ENCODE results near the gene DENND5A.

Gene DENND5A

DNA sequence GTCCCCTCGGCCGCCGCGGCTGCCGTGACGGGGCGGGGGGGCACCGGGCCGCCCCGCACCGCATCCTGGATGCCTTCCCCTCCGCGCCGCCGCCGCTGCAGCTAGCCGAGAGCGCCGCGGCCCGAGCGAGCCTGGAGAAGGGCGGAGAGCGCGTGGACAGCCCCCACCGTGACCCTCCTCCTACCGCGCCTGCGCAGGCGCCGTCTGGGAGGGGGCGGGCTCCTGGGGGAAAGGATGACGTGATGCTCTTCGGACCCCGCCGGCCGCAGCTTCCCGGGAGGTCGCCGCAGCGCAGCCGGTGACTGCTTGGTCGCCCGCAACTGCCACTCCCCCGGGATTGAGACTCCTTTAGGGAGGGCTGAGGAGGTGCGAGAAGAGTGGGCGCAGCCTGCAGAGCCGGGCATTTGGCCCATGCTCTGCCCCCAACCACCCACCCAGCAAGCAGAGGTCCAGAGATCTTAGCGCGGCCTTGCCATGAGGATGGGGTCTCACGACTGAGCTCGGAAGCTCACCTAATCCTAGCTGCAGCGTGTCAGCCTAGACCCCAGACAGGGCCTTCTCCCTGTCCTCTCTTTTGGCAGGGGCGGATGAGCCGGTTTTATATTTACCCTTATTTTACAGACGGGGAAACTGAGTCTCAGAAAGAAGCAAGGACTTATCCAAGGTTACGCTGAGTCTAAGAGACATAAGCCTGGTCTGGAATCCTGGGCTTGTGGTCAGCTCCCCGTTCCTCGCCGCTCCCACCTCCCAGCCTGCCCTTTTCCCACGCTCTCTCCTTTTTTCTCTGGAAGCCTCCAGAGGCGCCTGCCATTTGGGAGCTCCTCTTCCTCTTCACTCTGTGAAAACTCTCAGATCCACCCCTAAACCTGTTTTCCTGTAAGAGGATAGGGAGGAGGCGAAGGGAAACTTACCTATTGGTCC is at the start of gene DENND5A:
DENND5A (minus strand) TSS at position 140 of the 921 bp plus-strand sequence. CDS start 281 bp downstream, outside the sequence.
- Histone ChIP-seq H3K4me3 (peak within 1 kb of the TSS; percentile 98), H3K36me3 (replicated peaks) (no peaks in the 10 kb centered on the region), H3K27me3 (ENCODE audit: low read depth) (no peaks in the 10 kb centered on the region), H3K4me1 (peaks cover 21% of the 10 kb centered on the region), H3K9me3 (no peaks in the 10 kb centered on the region)
- in situ Hi-C loops (cut with MboI; ENCODE audit: low sequenced_read_pairs): no loop called here
- peak; percentile 82 to 92 for DNase-seq (ENCODE audit: low spot score in 2 of 2)

DNA sequence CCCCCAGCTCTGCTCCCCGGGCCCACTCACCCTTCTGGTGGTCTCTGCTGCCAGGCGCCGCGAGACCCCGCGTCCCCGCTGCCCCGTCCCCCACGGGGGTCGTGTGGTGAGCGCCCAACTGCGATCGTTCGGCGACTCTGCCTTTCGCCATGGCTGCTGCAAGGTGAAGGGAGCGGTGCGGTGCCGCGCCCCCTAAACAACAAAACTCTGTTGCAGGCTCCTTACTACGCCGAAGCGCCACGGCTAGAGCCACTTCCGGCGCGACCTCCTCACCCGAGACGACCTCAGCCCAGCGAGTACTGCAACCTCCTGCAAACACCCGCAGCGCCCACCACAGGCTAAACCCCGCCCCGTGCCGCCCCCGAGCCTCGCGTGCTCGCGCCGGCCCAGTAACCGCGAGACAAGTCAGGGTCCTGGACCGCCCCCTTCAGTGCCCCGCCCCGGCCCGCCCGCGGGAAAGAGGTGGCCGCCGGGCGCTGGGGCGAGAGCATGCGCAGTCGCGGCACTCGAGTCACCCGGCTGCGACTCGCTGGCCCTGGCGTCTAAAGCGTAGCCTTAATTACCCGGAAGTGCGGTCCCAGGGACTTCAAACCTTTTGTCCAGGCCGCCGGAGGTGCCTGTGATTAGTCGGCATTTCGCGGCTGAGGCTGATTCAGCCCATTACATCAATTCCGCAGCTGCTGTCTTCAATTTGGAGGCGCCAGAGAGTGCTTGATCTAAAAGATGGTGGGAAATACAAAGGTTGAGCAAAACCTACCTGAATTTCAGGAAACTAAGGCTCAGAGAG is 49.3 kb upstream of the DENND5A start, which contains the start of gene TMEM41B:
TMEM41B (minus strand) TSS at position 303 of the 787 bp plus-strand sequence; CDS start at position 151, 152 bp downstream.
- Histone ChIP-seq H3K36me3 (replicated peaks) (no peaks in the 10 kb centered on the region), H3K4me3 (peak within 1 kb of the TSS; percentile 94), H3K4me1 (peaks cover 35% of the 10 kb centered on the region), H3K27me3 (ENCODE audit: low read depth) (no peaks in the 10 kb centered on the region), H3K9me3 (no peaks in the 10 kb centered on the region)
- in situ Hi-C loops (cut with MboI; ENCODE audit: low sequenced_read_pairs): loop anchor here (5.0 kb wide), 1 partner anchor 73 kb away; no protein-coding TSS in a partner anchor
- DNase-seq (ENCODE audit: low spot score in 2 of 2): peak; percentile 99 to 100

DNA sequence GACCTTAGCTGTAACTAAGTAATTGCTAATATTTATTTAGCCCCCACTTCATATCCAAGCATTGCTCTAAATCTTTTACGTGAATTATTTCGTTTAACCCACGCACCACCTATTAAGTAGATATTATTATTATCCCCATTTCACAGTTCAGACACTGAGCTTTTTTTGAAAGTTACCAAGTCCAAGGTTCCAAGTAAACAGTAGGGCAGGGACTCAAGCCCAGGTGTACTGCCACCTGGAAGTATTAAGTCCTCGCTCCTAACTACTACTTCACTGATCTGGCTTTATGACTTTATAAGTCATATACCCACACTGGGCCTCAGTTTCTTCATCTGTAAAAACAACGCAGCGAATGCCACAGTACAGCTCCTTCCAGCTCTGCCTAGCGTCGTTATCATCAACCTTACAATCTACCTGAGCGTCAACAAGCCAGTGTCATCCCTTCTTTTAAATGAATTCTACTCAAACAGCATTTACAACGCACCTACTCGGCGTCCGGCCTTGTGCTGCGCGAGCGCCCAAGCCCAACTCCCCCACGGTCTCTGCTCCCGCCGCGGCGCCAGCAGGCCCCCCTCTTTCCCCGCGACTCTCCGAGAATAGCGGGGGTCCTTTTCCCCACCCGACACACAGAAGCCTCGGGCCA is 48.6 kb upstream of the DENND5A start:
- in situ Hi-C loops (cut with MboI; ENCODE audit: low sequenced_read_pairs): loop anchor here (5.0 kb wide), 1 partner anchor 74 kb away; no protein-coding TSS in a partner anchor
- peak overlapping the region; percentile 94 for H3K4me3 ChIP-seq
- DNase-seq (ENCODE audit: low spot score in 2 of 2): peak in 1 of 2 experiments; percentile 29
- peaks cover 30% of the 10 kb centered on the region for H3K4me1 ChIP-seq
- no peaks in the 10 kb centered on the region for H3K36me3 ChIP-seq (replicated peaks)
- H3K27me3 ChIP-seq (ENCODE audit: low read depth): no peaks in the 10 kb centered on the region
- no peaks in the 10 kb centered on the region for H3K9me3 ChIP-seq

DNA sequence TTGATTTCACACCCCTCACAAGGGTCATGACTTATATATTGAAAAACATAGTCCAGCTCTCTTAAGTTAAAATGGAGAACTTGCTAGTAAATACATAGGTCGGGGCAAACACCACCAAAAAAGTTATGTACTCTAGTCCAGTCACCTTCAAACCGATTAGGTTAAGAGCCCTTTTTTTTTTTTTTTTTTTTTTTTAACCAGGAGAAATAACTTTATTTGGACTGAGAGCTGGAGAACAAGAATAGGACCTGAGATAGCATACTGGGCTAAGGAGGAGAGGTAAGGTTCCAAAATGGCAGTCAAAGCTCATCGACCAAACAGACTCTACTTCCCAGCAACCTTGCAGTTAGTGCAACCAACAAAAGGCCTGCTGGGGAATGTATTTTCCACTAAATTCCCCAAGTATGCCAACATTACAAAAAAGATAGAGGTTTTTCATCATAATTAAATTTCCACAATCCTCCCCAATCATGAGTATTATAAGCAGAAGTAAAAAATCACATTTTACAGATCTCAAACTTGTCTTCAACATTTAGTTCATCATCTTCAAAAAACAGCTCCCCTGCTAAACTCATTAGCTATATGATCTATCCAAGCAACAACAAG is 45.4 kb upstream of the DENND5A start:
- in situ Hi-C loops (cut with MboI; ENCODE audit: low sequenced_read_pairs): loop anchor here (5.0 kb wide), 1 partner anchor 77 kb away; no protein-coding TSS in a partner anchor
- peaks cover 9% of the 10 kb centered on the region for H3K4me1 ChIP-seq
- peaks cover 3% of the 10 kb centered on the region; the same call in 1 of the 2 replicates for H3K9me3 ChIP-seq
- no peak overlapping the region for H3K4me3 ChIP-seq
- DNase-seq (ENCODE audit: low spot score in 2 of 2): no peak
- H3K27me3 ChIP-seq (ENCODE audit: low read depth): no peaks in the 10 kb centered on the region
- peaks cover 3% of the 10 kb centered on the region for H3K36me3 ChIP-seq (replicated peaks)

DNA sequence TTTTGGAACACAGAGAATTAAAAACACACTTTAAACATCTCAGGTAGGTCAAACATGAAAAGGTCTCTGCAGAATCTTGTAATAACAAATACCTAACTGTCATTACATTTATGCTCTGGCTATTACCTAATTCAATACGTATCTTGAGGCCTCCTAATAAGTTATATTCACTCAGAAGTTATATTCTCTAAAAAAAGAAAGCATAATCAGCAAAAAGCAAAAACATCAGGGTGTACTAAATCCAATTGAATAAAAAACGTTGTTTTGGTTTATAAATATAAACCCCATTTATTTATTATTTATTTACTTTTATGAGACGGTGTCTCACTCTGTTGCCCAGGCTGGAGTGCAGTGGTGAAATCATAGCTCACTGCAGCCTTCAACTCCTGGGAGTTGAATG is 39.0 kb upstream of the DENND5A start:
- DNase-seq (ENCODE audit: low spot score in 2 of 2): no peak
- Histone ChIP-seq H3K4me3 (no peak overlapping the region), H3K27me3 (ENCODE audit: low read depth) (no peaks in the 10 kb centered on the region), H3K36me3 (replicated peaks) (peaks cover 7% of the 10 kb centered on the region), H3K9me3 (peaks cover 3% of the 10 kb centered on the region; the same call in 1 of the 2 replicates), H3K4me1 (peaks cover 2% of the 10 kb centered on the region; the same call in 1 of the 2 replicates)
- in situ Hi-C loops (cut with MboI; ENCODE audit: low sequenced_read_pairs): no loop called here

DNA sequence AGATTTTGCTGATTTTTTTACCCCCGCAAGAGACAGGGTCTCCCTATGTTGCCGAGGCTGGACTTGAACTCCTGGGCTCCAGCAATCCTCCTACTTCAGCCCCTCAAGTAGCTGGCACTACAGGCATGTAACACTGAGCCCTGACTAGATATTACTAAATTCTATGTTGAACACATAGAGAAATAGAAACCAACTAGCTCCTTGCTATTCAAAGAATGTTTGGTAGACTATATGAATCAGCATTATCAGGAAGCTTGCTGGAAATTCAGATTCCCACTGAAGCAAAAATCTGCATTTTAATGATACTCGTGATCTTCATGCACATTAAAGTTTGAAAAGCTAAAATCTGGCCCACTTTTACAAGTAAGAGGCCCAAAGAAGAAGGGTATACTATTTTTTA is 37.3 kb upstream of the DENND5A start:
- Histone ChIP-seq H3K36me3 (replicated peaks) (peaks cover 12% of the 10 kb centered on the region), H3K27me3 (ENCODE audit: low read depth) (no peaks in the 10 kb centered on the region), H3K4me3 (no peak overlapping the region), H3K4me1 (peaks cover 2% of the 10 kb centered on the region; the same call in 1 of the 2 replicates), H3K9me3 (no peaks in the 10 kb centered on the region)
- no peak for DNase-seq (ENCODE audit: low spot score in 2 of 2)
- in situ Hi-C loops (cut with MboI; ENCODE audit: low sequenced_read_pairs): no loop called here

DNA sequence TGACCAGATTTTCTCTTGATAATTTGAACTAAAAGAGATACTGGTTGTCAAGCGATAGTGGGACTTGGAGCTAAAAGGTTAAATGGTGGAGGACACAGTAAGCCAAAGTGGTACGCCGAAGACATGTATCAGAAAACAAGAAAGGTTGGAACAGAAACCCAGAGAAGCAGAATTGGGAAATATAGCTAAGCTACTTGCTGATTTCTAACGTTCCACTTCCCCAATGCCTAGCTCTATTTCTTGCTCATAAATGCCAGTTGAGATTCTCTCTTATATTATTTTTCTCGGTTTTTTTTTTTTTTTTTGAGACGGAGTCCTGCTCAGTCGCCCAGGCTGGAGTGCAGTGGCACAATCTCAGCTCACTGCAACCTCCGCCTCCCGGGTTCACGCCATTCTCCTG is 36.6 kb upstream of the DENND5A start:
- H3K27me3 ChIP-seq (ENCODE audit: low read depth): no peaks in the 10 kb centered on the region
- peaks cover 20% of the 10 kb centered on the region for H3K36me3 ChIP-seq (replicated peaks)
- no peak overlapping the region for H3K4me3 ChIP-seq
- in situ Hi-C loops (cut with MboI; ENCODE audit: low sequenced_read_pairs): no loop called here
- H3K9me3 ChIP-seq: no peaks in the 10 kb centered on the region
- DNase-seq (ENCODE audit: low spot score in 2 of 2): no peak
- peaks cover 2% of the 10 kb centered on the region; the same call in 1 of the 2 replicates for H3K4me1 ChIP-seq

DNA sequence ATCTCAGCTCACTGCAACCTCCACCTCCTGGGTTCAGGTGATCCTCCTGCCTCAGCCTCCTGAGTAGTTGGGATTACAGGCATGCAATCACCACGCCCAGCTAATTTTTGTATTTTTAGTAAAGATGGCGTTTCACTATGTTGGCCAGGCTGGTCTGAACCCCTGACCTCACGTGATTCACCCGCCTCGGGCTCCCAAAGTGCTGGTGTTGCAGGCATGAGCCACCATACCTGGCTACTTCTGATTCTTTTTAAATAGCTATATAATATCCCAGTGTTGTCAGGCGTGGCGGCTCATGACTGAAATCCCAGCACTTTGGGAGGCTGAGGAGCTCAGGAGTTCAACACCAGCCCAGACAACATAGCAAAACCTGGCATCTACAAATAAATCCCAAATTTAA is 28.5 kb upstream of the DENND5A start:
- Histone ChIP-seq H3K27me3 (ENCODE audit: low read depth) (no peaks in the 10 kb centered on the region), H3K4me3 (no peak overlapping the region), H3K36me3 (replicated peaks) (peaks cover 15% of the 10 kb centered on the region), H3K4me1 (no peaks in the 10 kb centered on the region), H3K9me3 (no peaks in the 10 kb centered on the region)
- no peak for DNase-seq (ENCODE audit: low spot score in 2 of 2)
- in situ Hi-C loops (cut with MboI; ENCODE audit: low sequenced_read_pairs): no loop called here

DNA sequence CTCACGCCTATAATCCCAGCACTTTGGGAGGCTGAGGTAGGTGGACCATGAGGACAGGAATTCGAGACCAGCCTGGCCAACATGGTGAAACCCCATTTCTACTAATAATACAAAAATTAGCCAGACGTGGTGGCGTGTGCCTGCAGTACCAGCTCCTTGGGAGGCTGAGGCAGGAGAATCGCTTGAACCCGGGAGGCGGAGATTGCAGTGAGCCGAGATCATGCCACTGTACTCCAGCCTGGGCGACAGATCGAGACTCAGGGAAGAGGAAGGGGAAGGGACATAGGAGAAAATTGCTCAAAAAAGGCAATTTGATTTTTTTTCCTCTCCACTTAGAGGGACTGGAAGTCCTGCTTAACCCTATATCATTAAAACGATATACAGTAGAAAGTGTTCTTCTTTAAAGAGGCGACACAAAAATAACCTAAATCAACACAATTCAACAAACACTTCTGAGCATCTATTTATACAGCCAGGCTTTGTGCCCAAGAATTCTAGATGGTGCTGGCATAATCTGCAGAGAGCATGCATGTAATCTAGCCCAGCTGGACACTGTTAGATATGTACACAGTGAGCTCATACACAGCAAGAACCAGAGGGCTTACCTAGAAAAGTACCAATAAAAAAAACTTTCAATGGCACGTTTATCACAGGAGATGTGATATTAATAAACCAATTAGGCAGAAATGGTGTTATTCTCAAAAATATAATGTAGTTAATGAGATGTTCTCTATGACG is 20.9 kb upstream of the DENND5A start:
- H3K27me3 ChIP-seq (ENCODE audit: low read depth): no peaks in the 10 kb centered on the region
- no peaks in the 10 kb centered on the region; the same call in 1 of the 2 replicates for H3K4me1 ChIP-seq
- in situ Hi-C loops (cut with MboI; ENCODE audit: low sequenced_read_pairs): no loop called here
- H3K36me3 ChIP-seq (replicated peaks): peaks cover 21% of the 10 kb centered on the region
- no peaks in the 10 kb centered on the region for H3K9me3 ChIP-seq
- DNase-seq (ENCODE audit: low spot score in 2 of 2): no peak
- no peak overlapping the region for H3K4me3 ChIP-seq

DNA sequence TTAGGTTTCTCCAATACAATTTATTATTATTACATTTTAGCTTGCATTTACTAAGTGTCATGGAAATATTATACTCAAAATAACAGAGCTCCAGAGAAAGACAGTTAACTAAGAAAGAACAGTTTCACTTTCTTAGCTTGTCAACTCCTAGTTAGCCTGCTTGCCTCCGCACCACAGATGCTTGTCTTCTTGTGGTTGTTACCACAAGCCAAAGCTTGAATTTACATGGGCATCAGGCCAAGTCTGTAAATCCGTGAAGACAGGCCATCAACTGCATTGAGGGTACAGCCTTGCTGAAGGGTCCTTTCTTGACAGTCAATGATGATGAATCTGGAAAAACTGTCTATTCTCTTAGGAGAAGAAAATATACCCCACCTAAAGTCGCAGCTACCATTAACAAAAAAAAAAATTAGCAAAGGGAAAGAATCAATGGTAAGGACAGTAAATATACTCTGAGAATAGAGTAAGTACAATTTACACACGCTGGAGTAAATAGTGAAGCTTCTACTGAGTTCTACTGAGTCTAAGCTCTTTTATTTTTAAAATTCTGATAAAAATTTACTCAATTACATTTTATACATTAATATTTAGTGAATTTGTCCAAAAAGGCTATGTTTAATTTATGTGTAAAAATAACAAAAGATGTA is 15.6 kb upstream of the DENND5A start:
- DNase-seq (ENCODE audit: low spot score in 2 of 2): no peak
- H3K4me3 ChIP-seq: no peak overlapping the region
- in situ Hi-C loops (cut with MboI; ENCODE audit: low sequenced_read_pairs): no loop called here

DNA sequence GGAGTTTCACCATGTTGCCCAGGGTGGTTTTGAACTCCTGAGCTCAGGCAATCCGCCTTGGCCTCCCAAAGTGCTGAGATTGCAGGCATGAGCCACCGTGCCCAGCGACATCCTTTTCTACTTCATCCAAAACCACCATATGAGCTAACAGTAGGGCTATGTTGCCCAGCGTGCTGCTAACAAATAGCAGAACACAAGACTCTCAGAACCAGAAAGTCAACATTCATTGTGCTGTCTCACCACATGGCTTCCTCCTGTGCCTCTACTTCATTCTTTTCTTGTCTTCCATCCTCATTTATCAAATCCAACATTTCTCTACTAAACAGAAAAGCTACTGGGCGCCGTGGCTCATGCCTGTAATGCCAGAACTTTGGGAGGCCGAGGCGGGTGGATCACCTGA is 12.0 kb upstream of the DENND5A start:
- DNase-seq (ENCODE audit: low spot score in 2 of 2): no peak
- H3K36me3 ChIP-seq (replicated peaks): peaks cover 10% of the 10 kb centered on the region
- no peaks in the 10 kb centered on the region for H3K9me3 ChIP-seq
- no peaks in the 10 kb centered on the region for H3K4me1 ChIP-seq
- H3K27me3 ChIP-seq (ENCODE audit: low read depth): no peaks in the 10 kb centered on the region
- no peak overlapping the region for H3K4me3 ChIP-seq
- in situ Hi-C loops (cut with MboI; ENCODE audit: low sequenced_read_pairs): no loop called here

More for the DNA sequence above, 15.6 kb upstream of the DENND5A start:
- peaks cover 15% of the 10 kb centered on the region for H3K36me3 ChIP-seq (replicated peaks)
- no peaks in the 10 kb centered on the region for H3K9me3 ChIP-seq
- H3K27me3 ChIP-seq (ENCODE audit: low read depth): no peaks in the 10 kb centered on the region
- no peaks in the 10 kb centered on the region for H3K4me1 ChIP-seq

DNA sequence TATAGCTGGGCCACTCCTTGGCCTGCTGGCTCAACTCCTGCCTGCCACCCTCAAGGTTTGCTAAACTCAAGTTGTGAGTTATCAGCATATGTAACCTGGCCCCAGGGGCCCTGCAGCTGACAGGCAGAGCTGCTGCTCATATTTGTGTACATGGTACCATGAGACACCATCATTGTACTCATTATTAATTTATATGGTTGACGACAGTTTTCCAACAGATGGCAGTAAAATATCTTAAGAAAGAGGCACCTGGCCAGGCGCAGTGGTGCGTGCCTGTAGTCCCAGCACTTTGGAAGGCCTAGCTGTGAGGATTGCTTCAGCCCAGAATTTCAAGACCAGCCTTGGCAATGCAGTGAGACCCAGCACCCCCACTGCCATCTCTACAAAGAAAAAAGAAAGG is 11.4 kb upstream of the DENND5A start:
- Histone ChIP-seq H3K4me1 (no peaks in the 10 kb centered on the region), H3K27me3 (ENCODE audit: low read depth) (no peaks in the 10 kb centered on the region), H3K36me3 (replicated peaks) (peaks cover 9% of the 10 kb centered on the region), H3K4me3 (no peak overlapping the region), H3K9me3 (no peaks in the 10 kb centered on the region)
- DNase-seq (ENCODE audit: low spot score in 2 of 2): no peak
- in situ Hi-C loops (cut with MboI; ENCODE audit: low sequenced_read_pairs): no loop called here

Data from HAP-1 (cell line).